ENCODE results near the gene PSENEN.

The PSENEN gene

GRCh38 chr19:35755131-35755549 is 9.7 kb downstream of the PSENEN start:
- Histone ChIP-seq H3K79me2 (ENCODE audit: insufficient read depth, low read length) (peaks cover 16% of the 10 kb centered on the region), H3K4me3 (ENCODE audit: insufficient read depth, low read length, poor library complexity, severe bottlenecking) (no peak overlapping the region), H2AFZ (ENCODE audit: low read depth, low read length, severe bottlenecking) (no peak overlapping the region), H3K9me3 (ENCODE audit: insufficient read depth, low read length) (no peaks in the 10 kb centered on the region), H3K4me2 (ENCODE audit: low read depth, low read length, poor library complexity, severe bottlenecking) (no peak overlapping the region), H3K27me3 (ENCODE audit: low read length) (no peaks in the 10 kb centered on the region), H3K36me3 (ENCODE audit: low read length) (no peaks in the 10 kb centered on the region), H3F3A (ENCODE audit: insufficient read depth) (no peaks in the 10 kb centered on the region), H4K20me1 (ENCODE audit: low read depth, low read length) (no peaks in the 10 kb centered on the region), H3K9me2 (replicated peaks; ENCODE audit: insufficient read depth, low read length) (no peaks in the 10 kb centered on the region), H3K27ac (ENCODE audit: low read depth, low read length) (no peak overlapping the region), H3K9ac (ENCODE audit: low read length) (no peak overlapping the region)
- no peak for TF ChIP-seq EZH2phosphoT487 (conservative IDR thresholded peaks at IDR 0.05; ENCODE audit: low read length)

GRCh38 chr19:35755550-35756376 is 10.3 kb downstream of the PSENEN start:
- no peak overlapping the region for H3K4me3 ChIP-seq (ENCODE audit: insufficient read depth, low read length, poor library complexity, severe bottlenecking)
- no peaks in the 10 kb centered on the region for H4K20me1 ChIP-seq (ENCODE audit: low read depth, low read length)
- no peak overlapping the region for H3K4me2 ChIP-seq (ENCODE audit: low read depth, low read length, poor library complexity, severe bottlenecking)
- TF ChIP-seq CTCF (IDR thresholded peaks at IDR 0.05; ENCODE audit: insufficient read depth, low read length, poor library complexity, severe bottlenecking) (no peak), EZH2phosphoT487 (conservative IDR thresholded peaks at IDR 0.05; ENCODE audit: low read length) (no peak)
- H3F3A ChIP-seq (ENCODE audit: insufficient read depth): no peaks in the 10 kb centered on the region
- no peaks in the 10 kb centered on the region for H3K9me2 ChIP-seq (replicated peaks; ENCODE audit: insufficient read depth, low read length)
- H3K27me3 ChIP-seq (ENCODE audit: low read length): no peaks in the 10 kb centered on the region
- no peak overlapping the region for H3K9ac ChIP-seq (ENCODE audit: low read length)
- no peaks in the 10 kb centered on the region for H3K36me3 ChIP-seq (ENCODE audit: low read length)
- H3K79me2 ChIP-seq (ENCODE audit: insufficient read depth, low read length): peaks cover 17% of the 10 kb centered on the region
- no peaks in the 10 kb centered on the region for H3K9me3 ChIP-seq (ENCODE audit: insufficient read depth, low read length)
- H2AFZ ChIP-seq (ENCODE audit: low read depth, low read length, severe bottlenecking): no peak overlapping the region
- no peak overlapping the region for H3K27ac ChIP-seq (ENCODE audit: low read depth, low read length)

- Histone ChIP-seq H3K9me2 (replicated peaks; ENCODE audit: insufficient read depth, low read length) (no peaks in the 10 kb centered on the region), H3K79me2 (ENCODE audit: insufficient read depth, low read length) (peaks cover 17% of the 10 kb centered on the region), H4K20me1 (ENCODE audit: low read depth, low read length) (no peaks in the 10 kb centered on the region), H3K4me3 (ENCODE audit: insufficient read depth, low read length, poor library complexity, severe bottlenecking) (peak within 1 kb of the TSS; percentile 69), H3K4me2 (ENCODE audit: low read depth, low read length, poor library complexity, severe bottlenecking) (peak within 1 kb of the TSS; percentile 84), H2AFZ (ENCODE audit: low read depth, low read length, severe bottlenecking) (no peak within 1 kb of the TSS), H3K36me3 (ENCODE audit: low read length) (no peaks in the 10 kb centered on the region), H3K9ac (ENCODE audit: low read length) (peak within 1 kb of the TSS; percentile 81), H3K27ac (ENCODE audit: low read depth, low read length) (peak within 1 kb of the TSS; percentile 66), H3K27me3 (ENCODE audit: low read length) (no peaks in the 10 kb centered on the region), H3K9me3 (ENCODE audit: insufficient read depth, low read length) (no peaks in the 10 kb centered on the region), H3F3A (ENCODE audit: insufficient read depth) (no peaks in the 10 kb centered on the region)
- TF ChIP-seq EZH2phosphoT487 (conservative IDR thresholded peaks at IDR 0.05; ENCODE audit: low read length) (no peak), CTCF (IDR thresholded peaks at IDR 0.05; ENCODE audit: insufficient read depth, low read length, poor library complexity, severe bottlenecking) (no peak)
Measured at GRCh38 chr19:35756377-35757230, 11.2 kb downstream of the PSENEN start, which contains the start of gene HSPB6. Gene HSPB6 (minus strand): TSS chr19:35757029. CDS start chr19:35757008, 21 bp downstream.
